CD4-positive, alpha-beta T cell treated with Interleukin-12 subunit alpha and Interleukin-12 subunit beta, for 1 hour (primary cell): ENCODE results near the gene SRRM2.

Source experiments
- DNase-seq: peaks from one replicate; pipeline ENCODE4 v3.0.0-alpha.2; 2020

Gene SRRM2

GRCh38 chr16:2740476-2740875 lies 12.0 kb upstream of the SRRM2 start:
- no peak for DNase-seq

- DNase-seq: no peak
These were observed 11.3 kb upstream of the SRRM2 start for GRCh38 chr16:2741168-2741567.

- DNase-seq: no peak
These were observed 10.0 kb upstream of the SRRM2 start for GRCh38 chr16:2742323-2743006.

GRCh38 chr16:2743007-2743810 lies 9.2 kb upstream of the SRRM2 start:
- DNase-seq: no peak

- DNase-seq: no peak
These were observed 7.7 kb upstream of the SRRM2 start for GRCh38 chr16:2744711-2745110.

DNA sequence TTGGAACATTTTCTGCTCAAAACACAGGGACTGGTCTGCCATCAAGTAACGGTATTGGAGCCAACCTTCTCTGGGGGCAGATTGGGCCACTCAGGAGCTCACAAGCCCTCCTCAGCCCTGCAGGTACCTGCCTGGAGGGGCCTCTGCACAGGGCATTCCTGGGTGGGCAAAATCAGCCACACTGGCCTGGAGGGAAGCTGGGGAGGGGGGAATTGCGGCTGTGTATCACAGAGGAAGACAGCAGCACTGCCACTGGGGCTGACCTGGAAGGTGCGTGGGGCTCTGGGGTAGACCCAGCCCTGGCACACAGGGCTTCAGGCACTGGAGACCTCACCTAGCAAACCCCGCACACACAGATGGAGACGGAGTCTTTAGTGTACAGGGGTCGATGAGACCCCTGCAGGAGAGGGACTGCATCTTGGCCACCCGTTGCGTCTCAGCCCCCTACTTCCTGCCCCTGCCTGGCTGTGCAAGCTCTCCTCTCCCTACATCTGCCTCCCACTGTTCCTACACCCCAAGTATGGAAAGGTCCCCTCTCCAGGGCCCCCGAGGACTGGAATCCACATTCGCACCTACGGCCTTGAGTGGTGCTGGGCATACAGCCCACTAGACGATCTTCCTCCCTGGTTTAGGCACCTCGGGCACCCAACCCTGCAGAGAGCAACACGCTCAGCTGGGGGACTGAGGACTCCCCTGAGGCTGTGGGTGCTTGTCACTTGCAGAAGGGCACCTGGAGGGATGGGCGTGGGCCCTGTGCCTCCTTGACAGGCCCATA lies 7.1 kb upstream of the SRRM2 start:
- no peak for DNase-seq

GRCh38 chr16:2745961-2746360 lies 6.5 kb upstream of the SRRM2 start:
- no peak for DNase-seq

DNA sequence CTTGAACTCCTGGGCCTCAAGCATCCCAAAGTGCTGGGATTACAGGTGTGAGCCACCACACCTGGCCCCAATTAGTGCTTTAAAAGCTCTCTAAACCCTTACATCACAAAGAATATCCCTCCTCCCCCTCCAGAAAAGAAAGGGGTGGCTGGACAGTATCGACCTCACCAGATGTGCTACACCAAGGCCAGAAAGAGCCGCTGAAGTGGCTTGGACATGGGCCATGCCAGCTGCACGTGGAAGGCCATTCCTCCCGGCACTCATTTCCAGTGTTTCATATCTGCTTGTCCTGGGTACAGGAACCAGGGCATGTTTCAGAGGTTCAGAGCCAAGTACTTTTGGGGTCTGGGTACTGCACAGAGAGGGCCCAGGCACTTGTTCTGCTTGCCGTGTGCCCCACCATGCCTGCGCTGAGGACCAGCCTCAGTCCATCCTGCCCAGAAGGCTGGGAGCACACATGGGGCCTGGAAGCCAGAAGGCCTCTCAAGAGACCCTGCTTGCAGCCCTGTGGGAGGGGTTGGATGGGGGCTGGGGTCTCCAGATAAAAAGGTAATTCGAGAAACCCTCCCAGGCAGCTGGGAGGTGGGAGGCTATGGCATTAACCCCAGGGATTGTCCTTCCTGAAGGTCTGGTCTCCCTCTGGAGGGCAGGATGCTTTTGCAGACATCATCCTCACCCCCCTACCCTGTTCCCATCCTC lies 3.5 kb upstream of the SRRM2 start:
- no peak for DNase-seq

- DNase-seq: no peak
These were observed 3.0 kb upstream of the SRRM2 start for GRCh38 chr16:2749476-2749875.

- no peak for DNase-seq
These were observed 2.5 kb upstream of the SRRM2 start for GRCh38 chr16:2749936-2750335.

GRCh38 chr16:2751577-2752034 lies 832 bp upstream of the SRRM2 start:
- no peak for DNase-seq

DNA sequence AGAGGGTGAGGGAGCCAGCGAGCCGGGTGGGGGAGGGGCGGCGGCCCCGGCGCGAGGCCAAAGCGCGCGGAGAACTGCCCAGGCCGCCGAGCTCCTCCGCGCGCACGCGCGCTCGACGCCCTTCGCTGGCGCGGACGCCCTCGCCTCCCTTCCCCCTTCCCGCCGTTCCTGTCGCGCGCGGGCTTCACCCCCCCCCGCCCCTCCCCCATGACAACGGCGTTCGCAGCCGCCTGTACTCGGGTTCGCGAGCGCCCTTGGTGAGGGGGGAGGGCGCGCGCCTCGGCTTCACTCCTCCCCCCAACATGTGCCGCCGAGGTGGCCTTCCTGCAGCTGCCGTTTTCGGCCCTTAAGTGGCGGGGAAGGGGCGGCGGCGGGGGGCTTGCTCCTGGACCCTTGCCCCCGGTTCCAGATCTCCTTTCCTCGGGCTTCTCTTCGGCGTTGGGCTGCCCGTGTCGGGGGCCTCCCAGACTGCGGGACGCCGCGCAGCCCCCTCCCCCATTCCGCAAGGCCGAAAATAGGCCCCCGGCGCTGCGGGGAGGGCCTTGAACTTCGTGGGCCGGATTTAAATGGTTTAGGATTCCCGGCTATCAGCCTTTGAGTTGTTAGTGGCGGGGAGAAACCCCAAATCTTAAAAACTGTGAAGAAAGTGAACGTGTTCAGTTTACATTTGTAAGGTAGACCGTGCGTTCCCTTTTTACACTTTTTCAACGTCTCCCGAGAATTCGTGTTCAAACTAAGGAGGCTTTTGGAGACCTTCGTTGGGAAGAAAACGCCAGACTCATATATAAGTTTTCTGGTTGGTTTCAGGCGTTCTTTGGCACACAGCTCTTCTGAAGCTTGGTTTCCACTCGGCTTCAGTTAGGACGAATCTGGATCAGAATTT lies 653 bp downstream of the SRRM2 start:
- DNase-seq: peak; percentile 74

DNA sequence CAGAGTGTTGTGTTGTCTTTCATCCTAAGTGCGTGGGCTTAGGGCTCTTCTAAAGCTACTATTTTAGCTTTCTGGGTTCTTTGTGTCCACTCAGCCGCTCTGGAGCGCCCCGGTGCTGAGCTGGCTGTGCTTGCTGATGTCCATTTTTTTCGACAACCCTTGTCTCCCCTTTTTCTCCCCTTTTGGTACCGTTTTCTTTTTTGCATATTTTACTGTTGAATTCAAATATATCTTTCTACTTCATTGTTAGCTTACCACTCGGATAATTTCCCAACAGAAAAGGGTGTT lies 1.2 kb downstream of the SRRM2 start:
- DNase-seq: no peak

DNA sequence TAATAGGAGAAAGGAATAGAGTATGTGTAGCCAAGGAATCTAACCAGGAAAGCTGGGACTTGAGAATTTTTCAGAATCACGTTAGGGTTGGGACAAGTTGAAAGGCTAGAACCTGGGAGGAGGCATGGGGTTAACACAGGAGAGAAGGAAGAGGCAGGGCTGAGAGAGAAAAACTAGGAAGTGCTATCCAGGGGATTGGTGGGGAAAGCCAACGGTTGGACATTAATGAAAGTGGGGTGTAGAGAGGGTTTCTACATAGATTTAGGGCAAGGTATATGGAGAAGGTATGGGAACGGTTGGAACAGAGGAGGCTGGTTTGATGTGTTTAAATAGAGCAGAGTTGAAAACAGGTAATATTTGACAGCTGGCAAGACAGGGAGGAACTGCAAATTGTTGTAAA lies 2.7 kb downstream of the SRRM2 start:
- no peak for DNase-seq

GRCh38 chr16:2756288-2757015 lies 4.0 kb downstream of the SRRM2 start:
- DNase-seq: no peak

DNA sequence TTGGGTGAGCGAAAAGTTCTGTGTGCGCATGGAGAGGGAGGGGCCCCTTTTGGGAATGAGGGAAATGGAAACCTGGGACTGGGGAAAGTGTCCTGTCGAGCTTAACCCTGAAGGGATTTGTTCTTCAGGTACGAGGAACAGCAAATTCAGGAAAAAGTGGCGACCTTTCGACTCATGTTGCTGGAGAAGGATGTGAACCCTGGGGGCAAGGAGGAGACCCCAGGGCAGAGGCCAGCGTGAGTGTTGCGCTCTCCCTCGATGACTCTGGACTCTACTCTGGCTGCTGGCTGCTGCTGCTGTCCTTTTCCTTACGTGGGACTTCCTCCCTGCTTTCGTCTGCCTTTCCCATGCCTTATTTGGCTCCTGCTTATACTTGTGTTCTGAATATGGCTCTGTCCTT lies 4.9 kb downstream of the SRRM2 start:
- no peak for DNase-seq

- DNase-seq: no peak
These were observed 9.0 kb downstream of the SRRM2 start for GRCh38 chr16:2761472-2761871.

- no peak for DNase-seq
These were observed 9.6 kb downstream of the SRRM2 start for GRCh38 chr16:2761886-2762583.

DNA sequence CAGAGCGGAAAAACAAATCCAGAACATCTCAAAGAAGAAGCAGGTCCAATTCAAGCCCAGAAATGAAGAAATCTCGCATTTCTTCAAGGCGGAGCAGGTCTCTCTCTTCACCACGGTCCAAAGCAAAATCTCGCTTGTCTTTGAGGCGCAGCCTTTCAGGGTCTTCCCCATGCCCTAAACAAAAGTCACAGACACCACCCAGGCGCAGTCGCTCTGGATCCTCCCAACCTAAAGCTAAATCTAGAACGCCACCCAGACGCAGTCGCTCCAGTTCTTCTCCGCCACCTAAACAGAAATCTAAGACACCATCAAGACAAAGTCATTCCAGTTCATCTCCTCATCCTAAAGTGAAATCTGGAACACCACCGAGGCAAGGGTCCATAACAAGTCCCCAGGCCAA lies 10.3 kb downstream of the SRRM2 start:
- DNase-seq: no peak

DNA sequence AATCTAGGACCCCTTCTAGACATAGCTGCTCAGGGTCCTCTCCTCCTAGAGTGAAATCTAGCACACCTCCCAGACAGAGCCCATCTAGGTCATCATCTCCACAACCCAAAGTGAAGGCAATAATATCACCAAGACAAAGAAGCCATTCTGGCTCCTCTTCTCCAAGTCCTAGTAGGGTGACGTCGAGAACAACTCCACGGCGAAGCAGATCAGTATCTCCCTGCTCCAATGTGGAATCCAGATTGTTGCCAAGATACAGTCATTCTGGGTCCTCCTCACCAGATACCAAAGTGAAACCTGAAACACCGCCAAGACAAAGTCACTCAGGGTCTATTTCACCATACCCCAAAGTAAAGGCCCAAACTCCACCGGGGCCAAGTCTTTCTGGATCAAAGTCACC lies 10.7 kb downstream of the SRRM2 start:
- DNase-seq: no peak

GRCh38 chr16:2764718-2765117 lies 12.3 kb downstream of the SRRM2 start:
- DNase-seq: no peak
